Measurements from ENCODE around the gene SLC41A1. TPM values are rescaled to one million over a fixed set of nuclear protein-coding genes. Genes with fewer than 3 reads are reported as not detected.

The SLC41A1 gene
- total RNA-seq, 1 experiment from 2014 or later = 31.9 TPM

DNA sequence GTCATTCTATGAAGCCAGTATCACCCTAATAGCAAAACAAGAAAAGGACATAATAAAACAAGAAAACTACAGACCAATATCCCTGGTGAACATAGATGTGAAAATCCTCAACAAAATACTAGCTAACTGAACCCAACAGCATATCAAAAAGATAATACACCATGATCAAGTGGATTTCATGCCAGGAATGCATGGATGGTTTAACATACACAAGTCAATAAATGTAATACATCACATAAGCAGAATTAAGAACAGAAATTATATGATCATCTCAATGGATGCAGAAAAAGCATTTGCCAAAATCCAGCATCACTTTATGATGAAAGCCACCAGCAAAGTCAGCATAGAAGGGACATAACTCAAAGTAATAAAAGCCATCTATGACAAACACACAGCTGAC is 43.4 kb upstream of the SLC41A1 start:
- CTCF ChIA-PET = no interaction called here
- Mint-ChIP-seq H3K36me3 (ENCODE audit: insufficient read depth, unreplicated experiment) (no peaks in the 10 kb centered on the region), H3K27ac (ENCODE audit: unreplicated experiment) (no peak overlapping the region), H3K4me3 (ENCODE audit: low read depth, unreplicated experiment) (no peak overlapping the region), H3K4me1 (ENCODE audit: low read depth, unreplicated experiment) (peaks cover 17% of the 10 kb centered on the region), H3K9me3 (ENCODE audit: low read depth, unreplicated experiment) (peaks cover 8% of the 10 kb centered on the region), H3K27me3 (ENCODE audit: unreplicated experiment) (no peaks in the 10 kb centered on the region)
- no peak for DNase-seq
- intact Hi-C loops (cut with micrococcal nuclease; ENCODE audit: unreplicated experiment) = loop anchor here (10.0 kb wide), 1 partner anchor 62 kb away; no protein-coding TSS in a partner anchor
- no TSS peak for BruUV-seq (replicated peaks)
- TF ChIP-seq, protein P1, sequence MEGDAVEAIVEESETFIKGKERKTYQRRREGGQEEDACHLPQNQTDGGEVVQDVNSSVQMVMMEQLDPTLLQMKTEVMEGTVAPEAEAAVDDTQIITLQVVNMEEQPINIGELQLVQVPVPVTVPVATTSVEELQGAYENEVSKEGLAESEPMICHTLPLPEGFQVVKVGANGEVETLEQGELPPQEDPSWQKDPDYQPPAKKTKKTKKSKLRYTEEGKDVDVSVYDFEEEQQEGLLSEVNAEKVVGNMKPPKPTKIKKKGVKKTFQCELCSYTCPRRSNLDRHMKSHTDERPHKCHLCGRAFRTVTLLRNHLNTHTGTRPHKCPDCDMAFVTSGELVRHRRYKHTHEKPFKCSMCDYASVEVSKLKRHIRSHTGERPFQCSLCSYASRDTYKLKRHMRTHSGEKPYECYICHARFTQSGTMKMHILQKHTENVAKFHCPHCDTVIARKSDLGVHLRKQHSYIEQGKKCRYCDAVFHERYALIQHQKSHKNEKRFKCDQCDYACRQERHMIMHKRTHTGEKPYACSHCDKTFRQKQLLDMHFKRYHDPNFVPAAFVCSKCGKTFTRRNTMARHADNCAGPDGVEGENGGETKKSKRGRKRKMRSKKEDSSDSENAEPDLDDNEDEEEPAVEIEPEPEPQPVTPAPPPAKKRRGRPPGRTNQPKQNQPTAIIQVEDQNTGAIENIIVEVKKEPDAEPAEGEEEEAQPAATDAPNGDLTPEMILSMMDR (IDR thresholded peaks at IDR 0.05; ENCODE audit: unreplicated experiment) = no peak

DNA sequence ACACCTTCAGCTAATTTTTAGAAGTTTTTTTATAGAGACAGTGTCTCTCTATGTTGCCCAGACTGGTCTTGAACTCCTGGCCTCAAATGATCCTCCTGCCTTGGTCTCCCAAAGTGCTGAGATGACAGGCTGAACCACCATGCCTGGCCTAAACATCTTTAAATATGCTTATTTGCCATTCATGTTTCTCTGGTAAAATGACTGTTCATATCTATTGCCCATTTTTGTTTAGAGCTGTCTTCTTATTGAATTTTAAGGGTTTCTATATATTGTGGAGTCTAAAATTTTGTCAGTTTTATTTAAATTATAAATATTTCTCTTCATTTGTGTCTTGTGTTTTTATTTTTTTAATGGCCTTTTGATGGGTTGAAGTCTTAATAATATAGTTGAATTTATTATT is 40.0 kb upstream of the SLC41A1 start:
- Mint-ChIP-seq H3K4me3 (ENCODE audit: low read depth, unreplicated experiment) (no peak overlapping the region), H3K4me1 (ENCODE audit: low read depth, unreplicated experiment) (peaks cover 10% of the 10 kb centered on the region), H3K27ac (ENCODE audit: unreplicated experiment) (no peak overlapping the region), H3K36me3 (ENCODE audit: insufficient read depth, unreplicated experiment) (peaks cover 11% of the 10 kb centered on the region), H3K27me3 (ENCODE audit: unreplicated experiment) (peaks cover 21% of the 10 kb centered on the region), H3K9me3 (ENCODE audit: low read depth, unreplicated experiment) (peaks cover 8% of the 10 kb centered on the region)
- no TSS peak for BruUV-seq (replicated peaks)
- TF ChIP-seq, protein P1 (IDR thresholded peaks at IDR 0.05; ENCODE audit: unreplicated experiment) = no peak
- CTCF ChIA-PET = interaction anchor here (1.4 kb wide), 1 partner anchor 11 kb away, joined by 3 read pairs; no protein-coding TSS in a partner anchor
- intact Hi-C loops (cut with micrococcal nuclease; ENCODE audit: unreplicated experiment) = loop anchor here (5.0 to 10.0 kb wide), 2 partner anchors 39 to 58 kb away; no protein-coding TSS in a partner anchor
- no peak for DNase-seq

DNA sequence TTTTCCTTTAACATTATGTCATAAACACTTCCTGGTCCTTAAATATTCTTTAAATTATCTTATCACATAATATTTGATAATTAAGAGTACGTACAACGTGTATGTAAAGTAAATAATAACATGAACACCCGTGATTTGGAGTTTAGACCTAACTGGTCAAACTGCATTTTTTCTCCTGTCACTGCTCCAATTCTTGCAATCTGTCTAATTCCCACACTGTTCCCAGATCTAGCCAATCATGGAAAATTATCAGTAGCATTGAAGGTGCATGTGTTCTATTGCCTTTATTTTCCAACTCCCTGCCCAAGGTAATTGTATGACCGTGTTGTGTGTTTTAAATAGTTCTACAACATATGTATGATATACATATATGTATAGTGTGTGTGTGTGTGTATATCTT is 39.0 kb upstream of the SLC41A1 start:
- H3K9me3 Mint-ChIP-seq (ENCODE audit: low read depth, unreplicated experiment) = peaks cover 6% of the 10 kb centered on the region
- intact Hi-C loops (cut with micrococcal nuclease; ENCODE audit: unreplicated experiment) = loop anchor here (5.0 to 10.0 kb wide), 2 partner anchors 40 to 57 kb away; no protein-coding TSS in a partner anchor
- BruUV-seq (replicated peaks) = no TSS peak
- H3K4me3 Mint-ChIP-seq (ENCODE audit: low read depth, unreplicated experiment) = no peak overlapping the region
- CTCF ChIA-PET = no interaction called here
- H3K27me3 Mint-ChIP-seq (ENCODE audit: unreplicated experiment) = peaks cover 22% of the 10 kb centered on the region
- no peak for DNase-seq
- TF ChIP-seq, protein P1 (IDR thresholded peaks at IDR 0.05; ENCODE audit: unreplicated experiment) = no peak
- H3K4me1 Mint-ChIP-seq (ENCODE audit: low read depth, unreplicated experiment) = peaks cover 6% of the 10 kb centered on the region
- no peak overlapping the region for H3K27ac Mint-ChIP-seq (ENCODE audit: unreplicated experiment)
- peaks cover 11% of the 10 kb centered on the region for H3K36me3 Mint-ChIP-seq (ENCODE audit: insufficient read depth, unreplicated experiment)

DNA sequence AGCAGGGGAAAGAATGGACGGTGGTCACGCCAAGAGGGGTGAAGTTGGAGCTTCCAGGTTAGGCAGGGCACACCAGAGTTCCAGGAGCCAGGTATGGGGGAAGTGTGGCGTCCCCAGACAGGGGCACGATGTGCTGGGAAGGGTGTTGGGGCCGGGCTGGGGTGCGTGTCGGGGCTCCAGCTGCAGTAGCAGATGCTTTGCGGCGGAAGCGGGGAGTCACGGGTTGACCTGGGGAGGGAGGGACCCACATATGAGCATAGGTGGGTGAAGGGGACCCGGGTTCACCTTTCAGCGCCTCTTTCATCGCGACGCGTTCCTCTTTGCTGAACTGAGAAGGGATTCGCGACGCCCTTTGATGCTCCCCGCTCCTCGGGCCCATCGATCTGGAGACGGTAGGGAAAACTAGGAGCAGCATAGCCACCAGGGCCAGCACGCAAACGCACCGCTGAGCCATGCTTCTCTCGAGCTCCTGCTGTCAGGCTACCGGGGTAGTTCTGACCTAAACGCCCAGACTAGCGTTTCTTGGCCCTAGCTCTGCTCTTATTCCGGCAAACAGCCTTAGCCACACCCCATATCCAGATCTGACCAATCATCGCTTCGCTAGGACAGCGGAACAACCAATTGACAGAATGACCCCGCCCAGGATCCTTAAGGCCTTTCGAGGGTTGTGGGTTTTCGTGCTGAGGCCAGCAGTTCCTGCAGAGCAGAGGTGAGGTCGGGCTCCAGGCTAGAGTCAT is 36.8 kb upstream of the SLC41A1 start, which contains the start of gene PM20D1:
TSS of gene PM20D1 (minus strand) at position 514 of the 737 bp plus-strand sequence. CDS start at position 454, 60 bp downstream.
- peak within 1 kb of the TSS; percentile 80 for H3K4me3 Mint-ChIP-seq (ENCODE audit: low read depth, unreplicated experiment)
- H3K27me3 Mint-ChIP-seq (ENCODE audit: unreplicated experiment) = peaks cover 28% of the 10 kb centered on the region
- peak; percentile 91 for DNase-seq
- CTCF ChIA-PET = interaction anchor here (0.5 to 1.5 kb wide), 6 partner anchors 14 to 437 kb away, joined by 3 to 5 read pairs (median 4); no protein-coding TSS in a partner anchor
- no TSS peak for BruUV-seq (replicated peaks)
- peaks cover 11% of the 10 kb centered on the region for H3K36me3 Mint-ChIP-seq (ENCODE audit: insufficient read depth, unreplicated experiment)
- peak within 1 kb of the TSS; percentile 62 for H3K27ac Mint-ChIP-seq (ENCODE audit: unreplicated experiment)
- peaks cover 6% of the 10 kb centered on the region for H3K4me1 Mint-ChIP-seq (ENCODE audit: low read depth, unreplicated experiment)
- TF ChIP-seq, protein P1 (IDR thresholded peaks at IDR 0.05; ENCODE audit: unreplicated experiment) = no peak
- H3K9me3 Mint-ChIP-seq (ENCODE audit: low read depth, unreplicated experiment) = no peaks in the 10 kb centered on the region
- intact Hi-C loops (cut with micrococcal nuclease; ENCODE audit: unreplicated experiment) = loop anchor here (5.0 to 10.0 kb wide), 2 partner anchors 43 to 55 kb away; no protein-coding TSS in a partner anchor
